Natural killer cell treated with Interleukin-12 subunit alpha and Interleukin-12 subunit beta and Interleukin-15 and Interleukin-18, amount 100 ng/mL, for 72 hours (primary cell): ENCODE data around the gene ABCA7. TPM values are rescaled to one million over a fixed set of nuclear protein-coding genes. Genes with fewer than 3 reads are reported as not detected.
A peak's percentile ranks its signal among the peaks of the same experiment; 100 is the strongest.

ENCODE experiments used
- ATAC-seq, 2 donors: fragments of 150-1000 bp; cut with Tn5 transposase in 1 of 2; sonication (Bioruptor Pico), chemical (Tn5 transposase) in 1 of 2; 2 replicates each; pipeline ENCODE4 v1.10.0; 2021
- DNase-seq: peaks from one replicate; pipeline ENCODE4 v3.0.0; 2022; ENCODE audit warnings: low spot score
- H3K27ac Mint-ChIP-seq, 2 donors: 1 replicate in 1 of 2; 2 replicates in 1 of 2; pipeline ENCODE4 v1.8.0; 2022; ENCODE audit warnings: mixed read lengths in 2 of 2, mild to moderate bottlenecking in 1 of 2, moderate library complexity in 1 of 2
- H3K27me3 Mint-ChIP-seq, 2 donors: 1 replicate in 1 of 2; 2 replicates in 1 of 2; pipeline ENCODE4 v1.8.0; 2022; ENCODE audit warnings: mixed read lengths in 2 of 2
- H3K36me3 Mint-ChIP-seq: one replicate; pipeline ENCODE4 v1.8.0; 2022; ENCODE audit warnings: mixed read lengths
- H3K4me1 Mint-ChIP-seq, 2 donors: 1 replicate in 1 of 2; 2 replicates in 1 of 2; pipeline ENCODE4 v1.8.0; 2022; ENCODE audit warnings: low read depth in 2 of 2, mixed read lengths in 2 of 2, mild to moderate bottlenecking in 1 of 2
- H3K4me3 Mint-ChIP-seq: one replicate; pipeline ENCODE4 v1.8.0; 2022; ENCODE audit warnings: mixed read lengths
- H3K9me3 Mint-ChIP-seq: 2 replicates; pipeline ENCODE4 v1.8.0; 2022; ENCODE audit warnings: mixed read lengths
- total RNA-seq, 2 donors: library from RNA; stranded (reverse); gene quantifications; one replicate each; pipeline ENCODE4 v1.2.3, GENCODE V29; 2022

Gene ABCA7
- total RNA-seq, 2 donors from 2014 or later = 53.7 to 69.9 TPM

DNA sequence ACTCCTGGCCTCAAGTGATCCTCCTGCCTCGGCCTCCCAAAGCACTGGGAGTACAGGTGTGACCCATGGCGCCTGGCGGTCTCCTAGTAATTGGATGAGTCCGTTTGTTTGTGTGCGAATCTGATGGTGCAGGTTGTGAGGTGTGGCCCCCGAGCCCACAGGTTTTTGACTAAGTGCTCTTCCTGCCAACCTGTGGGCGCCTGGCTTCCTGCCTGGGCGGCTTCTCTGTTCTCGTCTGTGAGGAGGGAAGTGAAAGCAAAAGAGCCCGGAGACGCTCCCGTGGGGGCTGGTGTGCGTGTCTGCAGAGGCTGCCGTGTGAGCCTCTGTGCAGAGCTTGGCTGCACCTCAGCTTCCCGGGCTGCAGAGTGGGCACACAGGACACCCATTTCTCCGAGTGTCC, 37.0 kb downstream of the ABCA7 start:
- DNase-seq = peak; percentile 92
- Mint-ChIP-seq H3K27ac (peak overlapping the region; percentile 85 to 91), H3K4me3 (peak overlapping the region; percentile 78), H3K4me1 (peaks cover 24 to 32% of the 10 kb centered on the region in 2 donors), H3K9me3 (no peaks in the 10 kb centered on the region), H3K27me3 (no peaks in the 10 kb centered on the region), H3K36me3 (peaks cover 10% of the 10 kb centered on the region)
- ATAC-seq = peak; percentile 90

DNA sequence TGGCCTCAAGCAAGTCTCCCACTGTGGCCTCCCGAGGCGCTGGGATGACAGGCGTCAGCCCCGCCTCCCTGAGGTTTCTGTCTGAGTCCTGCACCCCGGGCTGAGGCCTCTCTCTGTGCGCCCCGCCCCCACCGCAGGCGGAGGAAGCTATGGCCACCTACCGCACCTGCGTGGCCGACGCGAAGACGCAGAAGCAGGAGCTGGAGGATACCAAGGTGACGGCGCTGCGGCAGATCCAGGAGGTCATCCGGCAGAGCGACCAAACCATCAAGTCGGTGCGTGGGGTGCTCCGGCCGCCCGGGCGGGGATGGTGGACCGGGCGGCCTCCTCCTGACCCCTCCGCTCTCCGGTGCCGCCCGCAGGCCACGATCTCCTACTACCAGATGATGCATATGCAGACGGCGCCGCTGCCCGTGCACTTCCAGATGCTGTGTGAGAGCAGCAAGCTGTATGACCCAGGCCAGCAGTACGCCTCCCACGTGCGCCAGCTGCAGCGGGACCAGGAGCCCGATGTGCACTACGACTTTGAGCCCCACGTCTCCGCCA, 39.7 kb downstream of the ABCA7 start:
- H3K4me1 Mint-ChIP-seq = peaks cover 16 to 18% of the 10 kb centered on the region in 2 donors
- H3K27me3 Mint-ChIP-seq = no peaks in the 10 kb centered on the region
- H3K4me3 Mint-ChIP-seq = no peak overlapping the region
- no peaks in the 10 kb centered on the region for H3K9me3 Mint-ChIP-seq
- no peak overlapping the region for H3K27ac Mint-ChIP-seq
- ATAC-seq (no peak), DNase-seq (no peak)
- peaks cover 7% of the 10 kb centered on the region for H3K36me3 Mint-ChIP-seq

DNA sequence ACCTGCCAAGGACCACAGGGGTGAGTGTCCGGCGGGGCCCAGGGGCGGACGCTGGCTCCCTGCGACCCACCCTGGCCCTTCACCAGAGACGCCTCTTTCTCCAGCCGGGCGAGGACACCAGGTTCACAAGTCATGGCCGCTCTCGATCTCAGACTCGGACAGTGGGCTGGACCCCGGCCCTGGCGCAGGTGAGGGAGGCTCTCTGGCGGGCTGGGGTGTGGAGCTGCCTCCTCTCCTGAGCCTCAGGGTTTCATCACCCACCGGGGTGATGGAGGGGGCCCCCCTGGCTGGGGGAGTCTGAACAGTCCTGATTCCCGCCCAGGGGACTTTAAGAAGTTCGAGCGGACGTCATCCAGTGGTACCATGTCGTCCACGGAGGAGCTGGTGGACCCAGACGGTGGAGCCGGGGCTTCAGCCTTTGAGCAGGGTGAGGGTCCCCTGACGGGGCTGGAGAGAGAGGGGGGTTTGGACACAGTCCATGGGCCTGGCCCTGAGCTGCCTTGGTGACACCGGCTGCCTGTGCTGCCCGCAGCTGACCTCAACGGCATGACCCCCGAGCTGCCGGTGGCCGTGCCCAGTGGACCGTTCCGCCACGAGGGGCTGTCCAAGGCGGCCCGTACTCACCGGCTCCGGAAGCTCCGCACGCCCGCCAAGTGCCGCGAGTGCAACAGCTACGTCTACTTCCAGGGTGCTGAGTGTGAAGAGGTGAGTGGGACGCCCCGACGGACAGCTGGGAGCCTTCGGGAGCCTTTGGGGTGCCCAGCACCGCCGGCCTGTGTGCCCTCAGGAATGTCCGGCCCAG, 40.7 kb downstream of the ABCA7 start:
- DNase-seq (no peak), ATAC-seq (no peak)
- H3K27ac Mint-ChIP-seq = no peak overlapping the region
- peaks cover 21 to 22% of the 10 kb centered on the region in 2 donors for H3K4me1 Mint-ChIP-seq
- H3K9me3 Mint-ChIP-seq = no peaks in the 10 kb centered on the region
- H3K4me3 Mint-ChIP-seq = no peak overlapping the region
- peaks cover 5% of the 10 kb centered on the region for H3K36me3 Mint-ChIP-seq
- no peaks in the 10 kb centered on the region for H3K27me3 Mint-ChIP-seq

DNA sequence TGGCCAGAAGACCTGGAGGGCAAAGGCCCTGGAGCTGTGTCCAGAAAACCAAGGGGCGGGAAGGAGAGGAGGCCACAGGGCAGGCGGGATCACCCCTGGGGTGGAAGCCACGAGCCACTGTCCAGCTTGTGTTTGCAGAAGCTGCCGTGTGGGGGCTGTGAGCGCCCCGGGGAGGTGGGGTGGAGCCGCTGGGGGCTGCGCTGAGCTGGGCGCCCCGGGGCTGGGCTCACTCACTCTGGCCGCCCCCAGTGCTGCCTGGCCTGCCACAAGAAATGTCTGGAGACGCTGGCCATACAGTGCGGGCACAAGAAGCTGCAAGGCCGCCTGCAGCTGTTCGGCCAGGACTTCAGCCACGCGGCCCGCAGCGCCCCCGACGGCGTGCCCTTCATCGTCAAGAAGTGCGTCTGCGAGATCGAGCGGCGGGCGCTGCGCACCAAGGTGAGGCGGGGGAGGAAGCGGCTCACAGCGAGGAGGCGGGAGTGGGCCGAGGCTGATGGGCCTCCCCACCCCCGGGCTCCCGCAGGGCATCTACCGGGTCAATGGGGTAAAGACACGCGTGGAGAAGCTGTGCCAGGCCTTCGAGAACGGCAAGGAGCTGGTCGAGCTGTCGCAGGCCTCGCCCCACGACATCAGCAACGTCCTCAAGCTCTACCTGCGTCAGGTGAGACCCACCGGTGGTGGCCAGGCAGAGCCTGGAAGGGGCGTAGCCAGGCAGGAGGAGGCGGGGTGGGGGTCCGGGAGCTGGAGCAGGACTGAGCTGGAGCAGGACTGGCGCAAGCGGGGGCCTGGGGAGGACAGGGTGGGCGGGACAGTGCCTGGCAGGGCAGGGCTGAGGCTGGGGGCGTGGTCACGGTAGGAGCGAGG, 41.6 kb downstream of the ABCA7 start:
- H3K36me3 Mint-ChIP-seq = no peaks in the 10 kb centered on the region

DNA sequence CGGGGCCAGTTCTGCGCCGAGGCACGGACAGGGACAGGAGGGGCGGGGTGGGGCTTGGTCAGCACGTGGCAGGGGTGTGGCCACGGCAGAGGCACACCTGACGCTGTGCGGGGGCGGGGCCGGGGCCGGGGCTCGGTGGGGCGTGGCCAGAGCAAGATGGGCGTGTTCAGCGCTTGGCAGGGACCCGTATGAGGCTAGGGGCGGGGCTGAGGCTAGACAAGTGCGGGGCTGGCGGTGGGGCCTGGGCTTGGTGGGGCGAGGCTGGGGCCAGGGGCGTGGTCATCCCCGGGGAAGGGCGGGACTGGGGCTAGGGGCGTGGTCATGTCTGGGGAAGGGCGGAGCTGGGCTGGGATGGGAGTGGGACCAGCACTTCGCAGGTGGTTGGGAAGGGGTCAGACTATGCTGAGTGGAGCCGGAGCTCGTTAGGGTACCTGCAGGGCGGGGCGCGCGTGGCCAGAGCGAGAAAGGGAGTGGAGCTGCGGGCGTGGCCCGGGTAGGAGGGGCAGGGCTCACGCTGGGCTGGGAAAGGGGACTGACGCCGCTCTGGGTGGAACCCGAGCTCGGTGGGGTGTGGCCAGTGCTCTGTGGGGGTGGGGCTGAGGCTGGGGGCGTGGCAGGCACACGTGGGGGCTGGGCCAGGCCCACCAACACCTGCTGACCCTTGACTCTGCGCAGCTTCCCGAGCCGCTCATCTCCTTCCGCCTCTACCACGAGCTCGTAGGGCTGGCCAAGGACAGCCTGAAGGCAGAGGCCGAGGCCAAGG, 42.4 kb downstream of the ABCA7 start:
- H3K4me1 Mint-ChIP-seq = peaks cover 9 to 12% of the 10 kb centered on the region in 2 donors
- no peaks in the 10 kb centered on the region for H3K36me3 Mint-ChIP-seq
- no peak overlapping the region for H3K4me3 Mint-ChIP-seq
- ATAC-seq = peak; percentile 69 to 70
- no peaks in the 10 kb centered on the region for H3K27me3 Mint-ChIP-seq
- no peak overlapping the region for H3K27ac Mint-ChIP-seq
- DNase-seq = no peak
- H3K9me3 Mint-ChIP-seq = no peaks in the 10 kb centered on the region

More for the DNA sequence above, 41.6 kb downstream of the ABCA7 start:
- H3K9me3 Mint-ChIP-seq = no peaks in the 10 kb centered on the region
- H3K4me1 Mint-ChIP-seq = peaks cover 15 to 17% of the 10 kb centered on the region in 2 donors
- H3K27ac Mint-ChIP-seq = no peak overlapping the region
- no peak overlapping the region for H3K4me3 Mint-ChIP-seq
- no peaks in the 10 kb centered on the region for H3K27me3 Mint-ChIP-seq
- ATAC-seq (no peak), DNase-seq (no peak)

DNA sequence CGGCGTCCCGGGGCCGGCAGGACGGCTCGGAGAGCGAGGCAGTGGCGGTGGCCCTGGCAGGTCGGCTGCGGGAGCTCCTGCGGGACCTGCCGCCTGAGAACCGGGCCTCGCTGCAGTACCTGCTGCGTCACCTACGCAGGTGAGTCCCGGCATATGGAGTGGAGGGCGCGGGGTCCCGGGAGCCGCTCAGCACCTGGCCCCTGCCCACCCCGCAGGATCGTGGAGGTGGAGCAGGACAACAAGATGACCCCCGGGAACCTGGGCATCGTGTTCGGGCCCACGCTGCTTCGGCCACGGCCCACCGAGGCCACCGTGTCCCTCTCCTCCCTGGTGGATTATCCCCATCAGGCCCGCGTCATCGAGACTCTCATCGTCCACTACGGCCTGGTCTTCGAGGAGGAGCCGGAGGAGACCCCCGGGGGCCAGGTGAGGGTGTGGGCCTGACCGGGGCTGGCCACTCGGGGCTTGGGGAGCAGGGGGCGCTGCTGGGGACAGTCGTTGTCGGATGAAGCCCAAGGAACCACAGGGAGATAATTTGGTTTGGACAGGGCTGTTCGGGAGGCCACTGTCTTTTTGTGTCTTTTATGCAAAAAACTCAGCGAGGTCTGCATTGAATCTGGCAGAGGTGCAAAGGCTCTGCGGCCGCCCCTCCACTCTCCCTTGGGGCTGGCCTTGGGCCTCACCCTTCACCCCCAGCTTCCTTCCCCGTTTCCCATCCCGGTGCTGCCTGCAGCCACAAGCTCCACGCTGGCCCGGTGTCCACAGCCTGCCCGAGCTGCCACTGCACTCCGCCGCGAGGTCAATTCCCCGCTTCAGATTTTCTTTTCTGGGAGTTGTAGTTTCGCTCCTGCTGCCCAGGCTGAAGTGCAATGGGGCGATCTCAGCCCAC, 43.3 kb downstream of the ABCA7 start:
- H3K4me3 Mint-ChIP-seq = no peak overlapping the region

DNA sequence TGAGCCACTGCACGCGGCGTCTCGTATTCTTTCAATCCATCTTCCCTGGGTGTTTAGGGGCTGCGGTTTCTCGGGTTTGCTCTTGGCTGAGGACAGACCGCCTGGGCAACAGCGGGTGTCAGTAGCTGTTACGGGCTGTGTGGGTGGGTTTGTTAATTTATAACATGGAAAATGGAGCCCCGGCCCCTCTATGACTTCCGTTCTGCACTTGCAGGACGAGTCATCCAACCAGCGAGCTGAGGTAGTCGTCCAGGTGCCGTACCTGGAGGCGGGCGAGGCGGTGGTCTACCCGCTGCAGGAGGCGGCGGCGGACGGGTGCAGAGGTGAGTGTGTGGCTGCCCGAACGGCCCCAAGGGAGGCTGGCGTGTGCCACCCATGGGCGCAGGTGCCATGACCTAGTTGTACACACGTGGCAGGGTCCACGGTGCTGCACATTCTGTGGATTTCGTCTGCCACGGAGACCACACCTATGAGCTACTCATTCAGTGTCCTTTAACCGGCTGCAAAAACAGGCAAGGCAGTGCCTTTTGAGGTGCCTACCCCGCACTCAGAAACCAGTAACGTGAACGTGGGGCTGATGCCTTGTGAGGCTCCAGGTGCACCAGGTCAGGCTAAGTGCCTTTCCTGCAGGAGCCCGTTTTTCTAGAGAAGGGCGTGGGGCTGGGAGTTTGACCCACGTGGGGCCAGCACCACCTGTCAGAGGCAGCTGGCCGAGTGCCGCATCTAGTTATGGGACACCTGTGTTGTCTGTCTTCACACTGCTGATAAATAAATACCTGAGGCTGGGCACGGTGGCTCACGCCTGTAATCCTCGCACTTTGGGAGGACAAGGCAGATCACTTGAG, 44.3 kb downstream of the ABCA7 start:
- Mint-ChIP-seq H3K4me3 (no peak overlapping the region), H3K9me3 (no peaks in the 10 kb centered on the region), H3K27me3 (no peaks in the 10 kb centered on the region), H3K27ac (peak overlapping the region; percentile 53 to 70), H3K4me1 (peaks cover 15 to 22% of the 10 kb centered on the region in 2 donors), H3K36me3 (no peaks in the 10 kb centered on the region)
- ATAC-seq (no peak), DNase-seq (no peak)

More for the DNA sequence above, 43.3 kb downstream of the ABCA7 start:
- Mint-ChIP-seq H3K36me3 (no peaks in the 10 kb centered on the region), H3K9me3 (no peaks in the 10 kb centered on the region), H3K27ac (no peak overlapping the region), H3K4me1 (peaks cover 15 to 18% of the 10 kb centered on the region in 2 donors), H3K27me3 (no peaks in the 10 kb centered on the region)
- DNase-seq = no peak
- no peak for ATAC-seq

DNA sequence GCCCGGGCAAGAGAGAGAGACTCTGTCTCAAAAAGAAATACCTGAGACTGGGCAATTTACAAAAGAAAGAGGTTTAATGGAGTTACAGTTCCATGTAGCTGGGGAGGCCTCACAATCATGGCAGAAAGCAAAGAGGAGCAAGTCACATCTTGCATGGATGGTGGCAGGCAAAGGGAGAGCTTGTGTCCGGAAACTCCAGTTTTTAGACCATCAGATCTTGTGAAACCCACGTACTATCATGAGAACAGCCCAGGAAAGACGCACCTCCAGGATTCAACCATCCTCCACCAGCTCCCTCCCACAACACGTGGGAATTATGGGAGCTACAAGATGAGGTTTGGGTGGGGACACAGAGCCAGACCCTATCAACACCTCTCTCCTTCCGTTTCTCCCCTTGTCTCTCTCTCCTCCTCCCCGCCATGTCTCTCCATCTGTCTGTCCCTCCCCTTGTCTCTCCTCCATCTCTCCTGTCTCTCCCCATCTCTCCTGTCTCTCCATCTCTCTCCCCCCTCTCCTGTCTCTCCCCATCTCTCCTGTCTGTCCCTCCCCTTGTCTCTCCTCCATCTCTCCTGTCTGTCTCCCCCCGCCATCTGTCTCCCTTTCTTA, 45.2 kb downstream of the ABCA7 start:
- H3K9me3 Mint-ChIP-seq = no peaks in the 10 kb centered on the region
- no peak for ATAC-seq
- no peak overlapping the region for H3K4me3 Mint-ChIP-seq
- no peaks in the 10 kb centered on the region for H3K36me3 Mint-ChIP-seq
- H3K4me1 Mint-ChIP-seq = peaks cover 15 to 22% of the 10 kb centered on the region in 2 donors
- DNase-seq = no peak
- no peaks in the 10 kb centered on the region for H3K27me3 Mint-ChIP-seq
- H3K27ac Mint-ChIP-seq = peak overlapping the region; percentile 53 to 70

DNA sequence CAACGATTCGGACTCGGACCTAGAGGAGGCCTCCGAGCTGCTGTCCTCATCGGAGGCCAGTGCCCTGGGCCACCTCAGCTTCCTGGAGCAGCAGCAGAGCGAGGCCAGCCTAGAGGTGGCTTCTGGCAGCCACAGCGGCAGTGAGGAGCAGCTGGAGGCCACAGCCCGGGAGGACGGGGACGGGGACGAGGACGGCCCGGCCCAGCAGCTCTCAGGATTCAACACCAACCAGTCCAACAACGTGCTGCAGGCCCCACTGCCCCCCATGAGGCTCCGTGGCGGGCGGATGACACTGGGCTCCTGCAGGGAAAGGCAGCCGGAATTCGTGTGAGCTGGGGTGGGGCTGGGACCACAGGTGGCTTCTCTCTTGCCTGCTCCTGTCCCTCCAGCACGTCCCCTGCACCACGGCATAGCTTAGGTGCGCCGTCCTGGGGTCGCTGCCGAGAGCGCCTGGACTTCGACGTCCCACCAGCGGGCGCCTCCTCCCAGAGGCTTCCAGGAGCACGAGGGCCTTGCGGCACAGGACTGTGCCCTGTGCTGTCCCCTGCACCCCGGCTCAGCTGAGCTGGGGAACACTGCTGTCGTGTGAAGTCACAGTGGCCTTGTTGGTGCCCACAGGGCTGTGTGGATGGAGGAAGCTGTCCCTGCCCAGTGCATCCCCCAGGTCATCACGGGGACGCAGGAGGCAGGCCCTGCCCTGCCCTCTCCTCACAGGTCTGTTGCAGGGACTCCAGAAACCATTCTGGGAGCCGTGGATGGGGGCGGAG, 46.0 kb downstream of the ABCA7 start:
- ATAC-seq (no peak), DNase-seq (peak; percentile 56)
- Mint-ChIP-seq H3K4me3 (no peak overlapping the region), H3K27me3 (no peaks in the 10 kb centered on the region), H3K9me3 (no peaks in the 10 kb centered on the region), H3K27ac (peak overlapping the region; percentile 53 to 70), H3K4me1 (peaks cover 15 to 22% of the 10 kb centered on the region in 2 donors), H3K36me3 (no peaks in the 10 kb centered on the region)

DNA sequence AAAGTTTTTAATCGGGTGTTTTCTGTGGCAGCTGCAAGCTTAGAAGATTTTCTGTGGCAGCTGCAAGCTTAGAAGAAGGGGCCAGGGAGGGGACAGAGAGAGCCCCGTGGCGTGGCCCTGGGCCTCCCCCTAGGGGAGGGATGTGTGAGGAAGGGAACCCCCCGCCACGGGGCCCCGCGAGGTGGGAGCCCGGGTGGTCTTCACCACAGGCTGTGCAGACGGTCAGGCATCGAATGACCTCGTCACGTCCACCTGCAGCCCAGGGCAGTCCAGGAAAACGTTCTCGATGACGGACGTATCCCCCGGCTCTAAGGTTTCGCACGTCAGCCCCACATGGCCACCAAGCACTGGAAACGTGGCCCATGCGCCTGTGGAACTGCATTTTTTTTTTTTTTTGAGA, 46.7 kb downstream of the ABCA7 start:
- DNase-seq (no peak), ATAC-seq (no peak)
- H3K27ac Mint-ChIP-seq = no peak overlapping the region
- peaks cover 15 to 22% of the 10 kb centered on the region in 2 donors for H3K4me1 Mint-ChIP-seq
- H3K27me3 Mint-ChIP-seq = no peaks in the 10 kb centered on the region
- no peaks in the 10 kb centered on the region for H3K9me3 Mint-ChIP-seq
- H3K4me3 Mint-ChIP-seq = no peak overlapping the region
- no peaks in the 10 kb centered on the region for H3K36me3 Mint-ChIP-seq

DNA sequence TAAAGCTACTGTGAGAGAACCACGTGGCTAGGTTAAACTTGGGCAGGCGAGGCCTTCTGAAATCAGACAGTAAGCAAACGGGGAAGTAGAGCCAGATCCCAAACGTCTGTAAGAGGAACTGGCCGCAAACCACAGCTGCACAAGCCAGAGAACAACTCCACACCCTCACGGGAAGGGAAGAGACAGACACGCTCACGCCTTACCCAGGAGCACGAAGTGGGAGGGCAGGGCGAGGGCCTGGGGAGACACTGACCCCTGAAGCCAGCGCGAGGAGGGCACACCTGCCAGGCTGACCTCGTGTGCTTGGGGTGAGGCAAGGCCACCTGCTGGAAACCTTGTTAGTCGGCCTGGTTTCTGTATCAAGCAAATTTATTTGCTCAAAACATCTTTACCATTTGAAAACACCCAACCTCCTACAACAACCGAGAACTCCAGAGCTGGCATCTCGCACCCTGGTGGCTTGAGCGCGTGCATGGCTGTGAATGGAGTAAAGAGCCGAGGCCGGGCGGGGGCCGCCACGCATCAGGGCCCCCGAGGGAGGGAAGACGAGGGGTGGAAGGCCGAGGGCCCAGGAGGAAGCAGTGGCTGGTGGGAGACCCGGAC, 48.0 kb downstream of the ABCA7 start:
- ATAC-seq (peak; percentile 26), DNase-seq (no peak)
- H3K4me3 Mint-ChIP-seq = no peak overlapping the region
- no peaks in the 10 kb centered on the region for H3K27me3 Mint-ChIP-seq
- no peaks in the 10 kb centered on the region for H3K9me3 Mint-ChIP-seq
- H3K4me1 Mint-ChIP-seq = peaks cover 15 to 22% of the 10 kb centered on the region in 2 donors
- H3K27ac Mint-ChIP-seq = peak overlapping the region; percentile 72 to 94
- H3K36me3 Mint-ChIP-seq = no peaks in the 10 kb centered on the region
